ENCODE measurements around the gene ZNF575.

DNA sequence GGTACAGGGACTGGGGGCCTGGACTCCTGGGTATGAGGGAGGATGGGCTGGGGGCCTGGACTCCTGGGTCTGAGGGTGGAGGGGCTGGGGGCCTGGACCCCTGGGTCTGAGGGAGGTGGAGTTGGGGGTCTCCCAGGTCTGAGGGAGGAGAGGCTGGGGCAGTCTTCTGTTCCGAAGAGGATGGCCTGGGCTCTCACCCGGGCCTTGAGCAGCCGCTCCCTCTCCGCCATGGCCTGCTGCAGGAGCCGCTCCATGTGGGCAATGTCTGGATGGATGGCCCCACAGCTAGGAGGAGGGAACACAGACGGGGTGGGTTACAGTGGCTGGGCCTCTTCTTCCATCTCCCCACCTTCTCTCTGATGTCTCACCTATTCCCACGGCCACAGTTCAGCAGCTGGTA is 46.6 kb upstream of the ZNF575 start:
- TF ChIP-seq EZH2 (IDR thresholded peaks at IDR 0.05; ENCODE audit: low read depth): no peak
- TF ChIP-seq, protein P1, sequence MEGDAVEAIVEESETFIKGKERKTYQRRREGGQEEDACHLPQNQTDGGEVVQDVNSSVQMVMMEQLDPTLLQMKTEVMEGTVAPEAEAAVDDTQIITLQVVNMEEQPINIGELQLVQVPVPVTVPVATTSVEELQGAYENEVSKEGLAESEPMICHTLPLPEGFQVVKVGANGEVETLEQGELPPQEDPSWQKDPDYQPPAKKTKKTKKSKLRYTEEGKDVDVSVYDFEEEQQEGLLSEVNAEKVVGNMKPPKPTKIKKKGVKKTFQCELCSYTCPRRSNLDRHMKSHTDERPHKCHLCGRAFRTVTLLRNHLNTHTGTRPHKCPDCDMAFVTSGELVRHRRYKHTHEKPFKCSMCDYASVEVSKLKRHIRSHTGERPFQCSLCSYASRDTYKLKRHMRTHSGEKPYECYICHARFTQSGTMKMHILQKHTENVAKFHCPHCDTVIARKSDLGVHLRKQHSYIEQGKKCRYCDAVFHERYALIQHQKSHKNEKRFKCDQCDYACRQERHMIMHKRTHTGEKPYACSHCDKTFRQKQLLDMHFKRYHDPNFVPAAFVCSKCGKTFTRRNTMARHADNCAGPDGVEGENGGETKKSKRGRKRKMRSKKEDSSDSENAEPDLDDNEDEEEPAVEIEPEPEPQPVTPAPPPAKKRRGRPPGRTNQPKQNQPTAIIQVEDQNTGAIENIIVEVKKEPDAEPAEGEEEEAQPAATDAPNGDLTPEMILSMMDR (conservative IDR thresholded peaks at IDR 0.05): no peak
